AG04450 (cell line): Measurements from ENCODE around the gene ZNF791. TPM values are rescaled to one million over a fixed set of nuclear protein-coding genes. Genes with fewer than 3 reads are reported as not detected.
"Not testable (repeated sequence)": the region's sequence is repeated elsewhere in the genome, so short reads cannot be mapped to it uniquely, and the experiment has no call there.

Source experiments
- CTCF ChIA-PET: fragments of 300-600, 350-600 bp; formaldehyde crosslinking; extraction: SDS; loops from one replicate; lab custom pipeline; 2022; ENCODE audit warnings: antibody characterized with exemption, inconsistent platforms; lab: Charles Lee
- POLR2A ChIA-PET: fragments of 350-600 bp; formaldehyde crosslinking; extraction: SDS; loops from one replicate; lab custom pipeline; 2021; ENCODE audit warnings: antibody characterized with exemption, inconsistent platforms; lab: Yijun Ruan, JAX
- DNase-seq: peaks from one replicate; pipeline ENCODE4 v3.0.0-alpha.2; 2011; ENCODE audit warnings: low read depth, low spot score
- H3K27ac ChIP-seq: one replicate; pipeline ENCODE4 v1.5.1; 2012; ENCODE audit warnings: low read depth, low read length, control low read depth
- H3K27me3 ChIP-seq: one replicate; pipeline ENCODE4 v1.6.0; 2012; ENCODE audit warnings: low read length; ENCODE audit not compliant: control insufficient read depth, insufficient read depth
- H3K4me3 ChIP-seq: 2 replicates; pipeline ENCODE4 v1.5.1; 2011; ENCODE audit warnings: mild to moderate bottlenecking, low read depth, low read length, control low read depth
- H3K9me3 ChIP-seq: 2 replicates; pipeline ENCODE4 v1.5.1; 2012; ENCODE audit warnings: low read length; ENCODE audit not compliant: control insufficient read depth, insufficient read depth
- CTCF ChIP-seq: IDR thresholded peaks from 2 replicates; pipeline ENCODE4 v1.5.1; 2011; ENCODE audit warnings: low read depth, low read length, control low read depth, inconsistent platforms
- polyA minus RNA-seq: library from RNA; depleted of rRNA, polyadenylated mRNA; stranded (reverse); fragments of >200 nt; gene quantifications from 2 replicates; pipeline ENCODE4 v1.2.3, GENCODE V29; 2011; rRNA and poly(A)+ RNA removed
- polyA plus RNA-seq: library from polyadenylated mRNA; depleted of rRNA; stranded (reverse); fragments of >200 nt; gene quantifications from 2 replicates; pipeline ENCODE4 v1.2.3, GENCODE V29; 2011; rRNA removed

Gene ZNF791
- polyA plus RNA-seq (13.1 and 15.8 TPM in 2 replicates), polyA minus RNA-seq (11.9 and 16.8 TPM in 2 replicates)

- TF ChIP-seq CTCF: 0 out of 2 replicates have a peak, but pooled peaks have one; percentile 8
- Histone ChIP-seq H3K4me3 (peak within 1 kb of the TSS; percentile 100), H3K27ac (peak within 1 kb of the TSS; percentile 96), H3K27me3 (no peaks in the 10 kb centered on the region), H3K9me3 (peaks cover 5% of the 10 kb centered on the region; the same call in 1 of the 2 replicates)
- DNase-seq: peak; percentile 93
- ChIA-PET CTCF (interaction anchor here (0.6 to 1.3 kb wide), 3 partner anchors 46 to 687 kb away, joined by 3 to 4 read pairs (median 4); no protein-coding TSS in a partner anchor), POLR2A (interaction anchor here (0.6 to 1.6 kb wide), 11 partner anchors 13 to 245 kb away, joined by 3 to 4 read pairs (median 4); partner anchors contain the start of genes MAN2B1, WDR83, ZNF442 and ZNF709)
These were observed at the start of gene ZNF791, which contains the start of gene ZNF490 for GRCh38 chr19:12610540-12611360. Gene ZNF791 (plus strand): TSS chr19:12610920. CDS start chr19:12611080, 160 bp downstream. Gene ZNF490 (minus strand): TSS chr19:12610813. CDS start chr19:12610680, 133 bp downstream.

- DNase-seq: peak; percentile 81
- ChIA-PET CTCF (interaction anchor here (0.5 to 2.9 kb wide), 26 partner anchors 8 to 912 kb away, joined by 3 to 28 read pairs (median 4); partner anchors contain the start of genes MAN2B1, WDR83, ZNF490 and ZNF564), POLR2A (no interaction called here)
- H3K4me3 ChIP-seq: no peak overlapping the region
- no peak overlapping the region for H3K27ac ChIP-seq
- H3K27me3 ChIP-seq: no peaks in the 10 kb centered on the region
- TF ChIP-seq CTCF: peak; percentile 98
- no peaks in the 10 kb centered on the region for H3K9me3 ChIP-seq
These were observed 46.6 kb upstream of the ZNF791 start for GRCh38 chr19:12564016-12564664.

- H3K9me3 ChIP-seq, H3K27me3 ChIP-seq, DNase-seq, POLR2A ChIA-PET, H3K4me3 ChIP-seq, H3K27ac ChIP-seq: not testable (repeated sequence)
- CTCF ChIA-PET: interaction anchor here (0.6 to 1.1 kb wide), 2 partner anchors 40 to 105 kb away, joined by 3 to 4 read pairs; no protein-coding TSS in a partner anchor
These were observed 44.3 kb upstream of the ZNF791 start for GRCh38 chr19:12566380-12566779.

- CTCF ChIA-PET: interaction anchor here (1.0 to 1.4 kb wide), 2 partner anchors 72 to 280 kb away, joined by 3 read pairs; no protein-coding TSS in a partner anchor
- Histone ChIP-seq H3K27ac (no peak overlapping the region), H3K9me3 (no peaks in the 10 kb centered on the region; the same call in 1 of the 2 replicates), H3K27me3 (no peaks in the 10 kb centered on the region), H3K4me3 (no peak overlapping the region)
- no peak for DNase-seq
- POLR2A ChIA-PET: no interaction called here
- no peak for TF ChIP-seq CTCF
These were observed 42.8 kb upstream of the ZNF791 start for GRCh38 chr19:12567951-12568350.

- no peak for TF ChIP-seq CTCF
- POLR2A ChIA-PET: no interaction called here
- Histone ChIP-seq H3K4me3 (no peak overlapping the region), H3K9me3 (peaks cover 25% of the 10 kb centered on the region), H3K27me3 (no peaks in the 10 kb centered on the region), H3K27ac (no peak overlapping the region)
- CTCF ChIA-PET: interaction anchor here (1.2 kb wide), 1 partner anchor 10 kb away, joined by 7 read pairs; no protein-coding TSS in a partner anchor
- no peak for DNase-seq
These were observed 36.7 kb upstream of the ZNF791 start for GRCh38 chr19:12574036-12574435.
